Smooth muscle cell (in vitro differentiated cells): ENCODE data around the gene POM121C. TPM values are rescaled to one million over a fixed set of nuclear protein-coding genes. Genes with fewer than 3 reads are reported as not detected.
"Not testable (repeated sequence)": the region's sequence is repeated elsewhere in the genome, so short reads cannot be mapped to it uniquely, and the experiment has no call there.

ENCODE experiments used
- DNase-seq: peaks from one replicate; lab custom pipeline; 2025; ENCODE audit not compliant: unreplicated experiment; lab: John Stamatoyannopoulos, UW
- H2AFZ ChIP-seq: fragments of 200-600 bp; sonication (generic); 2 replicates; pipeline ENCODE4 v1.6.0; 2016; ENCODE audit warnings: antibody characterized with exemption, low read depth, mild to moderate bottlenecking
- H3F3A ChIP-seq: fragments of 200-600 bp; sonication (generic); 2 replicates; pipeline ENCODE4 v1.6.0; 2017; ENCODE audit warnings: antibody characterized with exemption, low read depth
- H3K27ac ChIP-seq: fragments of 200-600 bp; sonication (generic); 2 replicates; pipeline ENCODE4 v1.5.1; 2016; ENCODE audit warnings: low read depth, mild to moderate bottlenecking
- H3K27me3 ChIP-seq: fragments of 200-600 bp; sonication (generic); 2 replicates; pipeline ENCODE4 v1.6.1; 2016; ENCODE audit warnings: low read depth, mild to moderate bottlenecking
- H3K36me3 ChIP-seq: fragments of 200-600 bp; sonication (generic); 2 replicates; pipeline ENCODE4 v1.5.1; 2016; ENCODE audit warnings: low read depth
- H3K4me1 ChIP-seq: fragments of 200-600 bp; sonication (generic); 2 replicates; pipeline ENCODE4 v1.5.1; 2016; ENCODE audit warnings: low read depth
- H3K4me2 ChIP-seq: fragments of 200-600 bp; sonication (generic); 2 replicates; pipeline ENCODE4 v1.6.0; 2016; ENCODE audit warnings: mild to moderate bottlenecking
- H3K4me3 ChIP-seq: fragments of 200-600 bp; sonication (generic); 2 replicates; pipeline ENCODE4 v1.5.1; 2016; ENCODE audit warnings: mild to moderate bottlenecking
- H3K79me2 ChIP-seq: fragments of 200-600 bp; sonication (generic); 2 replicates; pipeline ENCODE4 v1.6.0; 2016; ENCODE audit warnings: low read depth, mild to moderate bottlenecking
- H3K9ac ChIP-seq: fragments of 200-600 bp; sonication (generic); 2 replicates; pipeline ENCODE4 v1.6.0; 2016; ENCODE audit warnings: low read depth
- H3K9me3 ChIP-seq: fragments of 200-600 bp; sonication (generic); replicated peaks from 2 replicates; pipeline ENCODE4 v1.5.1; 2016; ENCODE audit warnings: low read depth
- H4K20me1 ChIP-seq: fragments of 200-600 bp; sonication (generic); 2 replicates; pipeline ENCODE4 v1.6.0; 2016; ENCODE audit warnings: low read depth
- WGBS: methylation state at CpG from one replicate; pipeline ENCODE4 v1.1.7; 2016; ENCODE audit warnings: low lambda C conversion rate; 5-methylcytosine and 5-hydroxymethylcytosine counted together
- polyA plus RNA-seq: library from polyadenylated mRNA; unstranded; fragments of >200 nt; fragmentation: Nextera tagmentation; extraction: Ambion mirVana; gene quantifications from 2 replicates; pipeline ENCODE4 v1.2.1, GENCODE V29; 2016
- total RNA-seq: library from RNA; depleted of rRNA; stranded (reverse); fragments of >200 nt; gene quantifications from 2 replicates; pipeline ENCODE4 v1.2.3, GENCODE V29; 2014
- TF ChIP-seq, protein P1 (sequence below): fragments of 200-600 bp; sonication (generic); IDR thresholded peaks from 2 replicates; pipeline ENCODE4 v1.5.1; 2017; ENCODE audit warnings: borderline replicate concordance, mild to moderate bottlenecking, antibody characterized with exemption; ENCODE audit not compliant: insufficient read depth, poor library complexity, severe bottlenecking

The POM121C gene
- total and polyA plus RNA-seq, 2 experiments from 2014 or later, result 8.0 to 12.5 TPM

- not testable (repeated sequence) for H3K27me3 ChIP-seq, H3K4me1 ChIP-seq, H3K36me3 ChIP-seq, H3K9me3 ChIP-seq, H3F3A ChIP-seq, DNase-seq, H3K4me3 ChIP-seq, H3K9ac ChIP-seq, H2AFZ ChIP-seq, H3K27ac ChIP-seq, H3K4me2 ChIP-seq
- Histone ChIP-seq H4K20me1 (peaks cover 30% of the 10 kb centered on the region), H3K79me2 (peaks cover 15% of the 10 kb centered on the region)
These were observed 8.6 kb downstream of the POM121C start for GRCh38 chr7:75477457-75477856.

DNA sequence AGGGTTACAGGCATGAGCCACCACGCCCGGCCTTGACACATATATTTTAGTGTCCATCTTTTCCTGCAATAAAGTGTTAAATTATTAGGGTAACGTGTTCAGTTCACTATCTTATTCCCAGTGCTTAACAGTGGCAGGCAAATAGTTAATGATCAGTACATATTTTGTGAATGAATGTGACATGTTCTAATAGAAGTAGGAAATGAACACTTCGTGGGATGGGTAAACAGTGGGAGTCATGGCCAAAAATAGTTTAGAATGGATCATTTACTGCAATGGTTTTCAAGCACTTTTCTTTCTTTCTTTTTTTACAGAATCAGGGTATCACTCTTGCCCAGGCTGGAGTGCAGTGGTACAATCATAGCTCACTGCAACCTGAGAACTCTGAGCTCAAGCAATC lies 15.9 kb downstream of the POM121C start:
- not testable (repeated sequence) for H3K27me3 ChIP-seq, H3K4me3 ChIP-seq, H3K4me2 ChIP-seq, H3K79me2 ChIP-seq, H3K4me1 ChIP-seq, H2AFZ ChIP-seq, DNase-seq, H3K9ac ChIP-seq, H3K27ac ChIP-seq, H3F3A ChIP-seq, H4K20me1 ChIP-seq, H3K9me3 ChIP-seq
- H3K36me3 ChIP-seq, result peaks cover 12% of the 10 kb centered on the region
- no CpG with 5 or more reads among the region's 4 CpGs for WGBS

- H4K20me1 ChIP-seq, result peaks cover 10% of the 10 kb centered on the region
- not testable (repeated sequence) for DNase-seq, H3K4me3 ChIP-seq, H3K27me3 ChIP-seq, H3K4me2 ChIP-seq, H2AFZ ChIP-seq, H3F3A ChIP-seq, H3K79me2 ChIP-seq, H3K4me1 ChIP-seq, H3K9ac ChIP-seq, H3K36me3 ChIP-seq, H3K9me3 ChIP-seq, H3K27ac ChIP-seq
- 68% methylated on average over 4 of the region's 5 CpGs for WGBS
These were observed 25.6 kb downstream of the POM121C start for GRCh38 chr7:75460541-75460940.

DNA sequence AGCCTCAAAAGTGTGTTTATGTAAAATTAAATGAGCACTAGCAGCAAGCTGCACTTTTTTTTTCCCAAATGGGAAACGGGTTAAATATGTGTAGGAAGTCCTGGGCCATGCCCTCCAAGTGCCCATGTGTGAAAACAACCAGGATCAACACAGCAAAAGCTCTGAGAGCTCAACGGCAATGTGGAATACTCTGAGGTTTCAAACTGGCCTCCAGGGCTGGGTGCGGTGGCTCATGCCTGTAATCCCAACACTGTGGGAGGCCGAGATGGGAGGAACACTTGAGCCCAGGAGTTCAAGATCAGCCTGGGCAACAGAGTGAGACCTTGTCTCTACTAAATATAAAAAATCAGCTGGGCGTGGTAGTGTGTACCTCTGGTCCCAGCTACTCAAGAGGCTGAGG lies 28.1 kb downstream of the POM121C start:
- H2AFZ ChIP-seq, H3K4me1 ChIP-seq, H3F3A ChIP-seq, H3K4me3 ChIP-seq, H3K9me3 ChIP-seq, H3K27me3 ChIP-seq, H3K36me3 ChIP-seq, H3K4me2 ChIP-seq, H3K79me2 ChIP-seq, DNase-seq, H3K9ac ChIP-seq, H3K27ac ChIP-seq: not testable (repeated sequence)
- 96% methylated on average over 2 of the region's 5 CpGs for WGBS
- peaks cover 10% of the 10 kb centered on the region for H4K20me1 ChIP-seq

GRCh38 chr7:75456403-75456802 lies 29.7 kb downstream of the POM121C start:
- H3F3A ChIP-seq, DNase-seq, H3K4me3 ChIP-seq, H3K4me2 ChIP-seq, H3K9ac ChIP-seq, H3K27me3 ChIP-seq, H2AFZ ChIP-seq, H3K36me3 ChIP-seq, H3K9me3 ChIP-seq, H3K4me1 ChIP-seq, H3K27ac ChIP-seq, H3K79me2 ChIP-seq: not testable (repeated sequence)
- H4K20me1 ChIP-seq, result peaks cover 19% of the 10 kb centered on the region
- WGBS, result 92% methylated on average over 5 of the region's 10 CpGs

DNA sequence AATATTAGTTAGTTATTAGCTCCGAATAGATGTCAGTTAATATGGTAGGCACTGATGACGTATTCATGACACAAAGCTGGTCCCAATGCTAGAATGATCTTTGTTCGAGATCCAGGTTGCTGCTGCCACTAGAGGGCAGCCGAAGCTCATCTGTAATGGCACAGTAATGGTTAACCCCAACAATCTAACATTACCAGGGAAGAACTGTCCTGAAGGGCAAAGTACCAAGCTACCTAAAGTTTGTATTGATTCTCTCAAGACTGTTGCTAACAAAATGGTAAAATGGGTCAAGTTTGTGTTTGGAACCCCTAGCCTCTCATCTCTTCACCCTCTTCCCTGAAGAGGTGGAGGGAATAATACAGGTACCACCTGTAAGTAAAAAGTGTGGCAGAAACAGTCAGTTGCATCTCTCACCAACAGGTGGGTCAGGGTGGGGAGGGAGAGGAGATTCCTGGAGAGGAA lies 33.6 kb downstream of the POM121C start:
- H3K9me3 ChIP-seq, H3K27ac ChIP-seq, H3F3A ChIP-seq, H3K4me3 ChIP-seq, H3K4me1 ChIP-seq, H3K27me3 ChIP-seq, H2AFZ ChIP-seq, H3K79me2 ChIP-seq, H3K9ac ChIP-seq, H3K4me2 ChIP-seq, DNase-seq, H3K36me3 ChIP-seq: not testable (repeated sequence)
- peaks cover 13% of the 10 kb centered on the region for H4K20me1 ChIP-seq
- TF ChIP-seq, protein P1, sequence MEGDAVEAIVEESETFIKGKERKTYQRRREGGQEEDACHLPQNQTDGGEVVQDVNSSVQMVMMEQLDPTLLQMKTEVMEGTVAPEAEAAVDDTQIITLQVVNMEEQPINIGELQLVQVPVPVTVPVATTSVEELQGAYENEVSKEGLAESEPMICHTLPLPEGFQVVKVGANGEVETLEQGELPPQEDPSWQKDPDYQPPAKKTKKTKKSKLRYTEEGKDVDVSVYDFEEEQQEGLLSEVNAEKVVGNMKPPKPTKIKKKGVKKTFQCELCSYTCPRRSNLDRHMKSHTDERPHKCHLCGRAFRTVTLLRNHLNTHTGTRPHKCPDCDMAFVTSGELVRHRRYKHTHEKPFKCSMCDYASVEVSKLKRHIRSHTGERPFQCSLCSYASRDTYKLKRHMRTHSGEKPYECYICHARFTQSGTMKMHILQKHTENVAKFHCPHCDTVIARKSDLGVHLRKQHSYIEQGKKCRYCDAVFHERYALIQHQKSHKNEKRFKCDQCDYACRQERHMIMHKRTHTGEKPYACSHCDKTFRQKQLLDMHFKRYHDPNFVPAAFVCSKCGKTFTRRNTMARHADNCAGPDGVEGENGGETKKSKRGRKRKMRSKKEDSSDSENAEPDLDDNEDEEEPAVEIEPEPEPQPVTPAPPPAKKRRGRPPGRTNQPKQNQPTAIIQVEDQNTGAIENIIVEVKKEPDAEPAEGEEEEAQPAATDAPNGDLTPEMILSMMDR, result peak; percentile 42
- 38% methylated on average over 4 of the region's 4 CpGs for WGBS

GRCh38 chr7:75449946-75450345 lies 36.2 kb downstream of the POM121C start:
- 94% methylated on average over 4 of the region's 5 CpGs for WGBS
- H3K27me3 ChIP-seq, H3K9ac ChIP-seq, H3K4me3 ChIP-seq, H3K9me3 ChIP-seq, H2AFZ ChIP-seq, H3K4me1 ChIP-seq, H3K4me2 ChIP-seq, H3K79me2 ChIP-seq, DNase-seq, H3K36me3 ChIP-seq, H3F3A ChIP-seq, H3K27ac ChIP-seq: not testable (repeated sequence)
- H4K20me1 ChIP-seq, result peaks cover 13% of the 10 kb centered on the region

- not testable (repeated sequence) for H3K27me3 ChIP-seq, DNase-seq, H3K9me3 ChIP-seq, H3K4me1 ChIP-seq, H3F3A ChIP-seq, H4K20me1 ChIP-seq, H3K36me3 ChIP-seq
- Histone ChIP-seq H3K79me2 (peaks cover 18% of the 10 kb centered on the region), H3K27ac (peak overlapping the region; percentile 95), H3K4me3 (peak overlapping the region; percentile 86), H3K9ac (peak overlapping the region; percentile 96), H2AFZ (peak overlapping the region; percentile 90), H3K4me2 (peak overlapping the region; percentile 95)
- 2% methylated on average over 34 of the region's 76 CpGs for WGBS
These were observed 43.5 kb downstream of the POM121C start for GRCh38 chr7:75442465-75443111.
